HG03457 (cell line): ENCODE data around the gene DGKI.

Experiments
- ATAC-seq: cut with Tn5 transposase; IDR thresholded peaks from one replicate; pipeline ENCODE4 v1.9.1; 2021; ENCODE audit warnings: moderate number of reproducible peaks; ENCODE audit not compliant: unreplicated experiment

DGKI gene

DNA sequence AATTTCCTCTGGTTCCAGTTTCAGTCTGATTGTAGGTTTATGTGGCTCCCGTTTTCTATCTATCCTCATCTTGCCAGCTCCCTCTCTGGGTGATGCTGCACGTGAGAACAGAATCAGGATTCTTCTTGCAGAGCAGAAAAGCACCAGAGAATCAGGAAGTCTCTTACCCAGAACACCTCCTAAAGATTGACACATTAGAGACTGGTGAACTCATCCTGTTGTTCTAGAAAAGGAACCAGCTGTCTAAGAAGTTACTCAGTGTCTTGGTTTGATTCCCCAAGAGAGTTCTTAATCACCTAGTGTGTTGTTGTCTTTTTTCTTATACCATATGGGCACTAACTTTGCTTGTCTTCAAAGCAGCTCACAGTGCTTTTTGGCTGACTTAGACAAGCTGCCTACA lies 152.4 kb downstream of the DGKI start:
- ATAC-seq, result no peak

GRCh38 chr7:137692399-137692798 lies 154.4 kb downstream of the DGKI start:
- ATAC-seq, result no peak

DNA sequence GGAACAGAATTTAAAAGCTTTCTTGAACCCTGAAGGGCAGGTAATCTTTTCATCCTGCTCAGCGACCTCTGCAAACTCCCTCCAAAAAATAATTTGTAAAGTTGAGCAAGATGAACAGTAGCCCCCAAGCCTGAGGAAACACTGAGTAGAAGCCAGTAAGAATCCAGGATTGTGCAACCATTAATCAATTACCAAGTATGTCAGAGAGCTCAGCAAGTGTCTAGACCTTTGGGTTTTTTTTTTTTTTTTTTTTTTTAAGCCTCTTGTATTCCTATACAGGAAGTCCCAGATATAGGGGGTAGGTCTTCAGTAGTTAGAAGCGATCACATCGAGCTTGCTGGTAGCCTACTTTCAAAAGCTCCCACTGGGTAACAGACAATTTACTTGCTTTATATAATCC lies 155.2 kb downstream of the DGKI start:
- no peak for ATAC-seq

DNA sequence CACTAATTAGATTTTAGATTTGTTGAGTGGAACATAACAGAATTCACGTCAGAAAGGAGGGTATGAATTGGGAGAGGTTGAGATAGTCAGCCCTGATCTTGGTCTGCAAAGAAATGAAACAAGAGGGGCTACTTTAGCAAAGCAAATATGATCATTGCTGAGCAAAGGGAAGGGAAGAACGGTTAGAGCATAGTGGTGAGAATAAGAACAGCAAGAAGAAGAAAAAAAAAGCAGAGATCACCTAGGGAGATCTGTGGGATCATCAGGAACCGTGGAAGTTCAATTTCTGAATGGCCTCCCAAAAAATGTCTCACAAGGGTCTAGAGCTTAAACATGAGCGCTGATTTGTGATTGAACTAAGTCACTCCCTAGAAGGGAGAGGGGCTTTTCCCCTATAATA lies 156.1 kb downstream of the DGKI start:
- no peak for ATAC-seq

DNA sequence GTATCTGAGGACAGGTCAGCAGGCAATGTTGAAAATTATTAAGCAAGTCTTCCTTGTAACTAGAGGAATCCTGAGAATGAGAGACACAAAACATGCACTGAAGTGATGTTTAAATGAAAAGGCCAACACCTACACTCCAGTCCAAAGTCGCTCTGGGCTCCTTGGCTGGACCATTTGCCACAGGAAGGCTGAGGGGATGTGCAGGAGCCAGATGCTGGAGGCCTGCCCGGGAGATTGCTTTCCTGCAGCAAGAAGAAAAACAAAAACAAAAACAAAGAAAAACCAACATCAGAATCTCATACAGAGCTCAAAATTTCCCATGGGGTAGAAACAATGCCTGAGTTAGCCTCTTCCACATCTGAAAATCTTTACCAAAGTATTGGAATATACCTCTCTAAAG lies 157.0 kb downstream of the DGKI start:
- no peak for ATAC-seq

GRCh38 chr7:137687556-137688265 lies 159.1 kb downstream of the DGKI start:
- ATAC-seq, result no peak

DNA sequence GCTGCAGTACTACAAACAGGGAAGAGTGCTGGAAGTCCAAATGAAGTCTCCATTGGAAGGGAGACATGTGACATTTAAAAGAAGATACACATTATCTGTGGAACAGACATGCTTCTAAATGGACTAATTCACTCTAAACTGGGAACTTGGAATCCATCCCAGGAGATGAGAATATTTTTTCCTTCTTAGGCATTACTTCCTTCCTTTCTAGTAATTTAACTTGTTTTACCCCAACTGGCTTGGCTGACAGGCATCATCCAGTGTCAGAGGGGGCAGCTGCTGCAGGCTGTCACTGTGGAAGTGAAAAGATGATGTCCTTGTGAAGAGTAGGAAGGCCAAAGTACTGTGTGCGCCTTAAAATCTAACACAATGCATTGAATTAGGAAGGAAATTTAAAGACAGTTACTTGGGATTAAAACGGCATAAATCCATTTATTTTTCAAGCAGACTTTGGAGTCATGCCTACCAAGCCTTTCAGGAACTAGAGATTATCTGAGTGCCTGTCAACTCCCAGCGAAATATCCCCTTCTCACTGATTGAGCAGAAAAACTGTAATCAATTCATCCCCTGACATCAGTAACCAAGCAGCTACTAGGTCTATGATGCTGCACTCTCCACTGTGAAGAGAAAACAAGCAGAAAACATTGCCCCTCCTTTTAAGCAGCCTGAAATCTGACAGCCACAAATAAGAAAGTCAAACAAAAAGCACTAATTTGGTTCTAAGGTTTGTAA lies 161.2 kb downstream of the DGKI start:
- ATAC-seq, result no peak

DNA sequence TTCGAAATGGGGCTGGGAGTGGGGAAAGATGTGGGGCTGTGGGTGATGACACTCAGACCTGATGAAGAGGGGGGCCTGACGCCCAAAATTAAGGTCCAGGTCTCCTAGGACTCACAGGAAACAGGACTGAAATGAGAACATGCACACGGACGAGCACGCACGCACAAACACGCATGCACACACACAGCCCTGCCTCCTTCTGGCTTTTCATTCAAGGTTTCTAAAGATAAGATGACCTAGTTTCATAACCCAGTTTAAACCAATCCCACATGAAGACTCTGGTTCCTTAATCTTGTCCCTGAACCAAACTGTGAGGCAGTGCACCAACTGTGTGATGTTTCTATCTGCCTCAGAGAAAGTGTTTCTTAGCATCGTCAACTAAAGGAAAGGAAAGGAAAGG lies 162.0 kb downstream of the DGKI start:
- ATAC-seq, result no peak

DNA sequence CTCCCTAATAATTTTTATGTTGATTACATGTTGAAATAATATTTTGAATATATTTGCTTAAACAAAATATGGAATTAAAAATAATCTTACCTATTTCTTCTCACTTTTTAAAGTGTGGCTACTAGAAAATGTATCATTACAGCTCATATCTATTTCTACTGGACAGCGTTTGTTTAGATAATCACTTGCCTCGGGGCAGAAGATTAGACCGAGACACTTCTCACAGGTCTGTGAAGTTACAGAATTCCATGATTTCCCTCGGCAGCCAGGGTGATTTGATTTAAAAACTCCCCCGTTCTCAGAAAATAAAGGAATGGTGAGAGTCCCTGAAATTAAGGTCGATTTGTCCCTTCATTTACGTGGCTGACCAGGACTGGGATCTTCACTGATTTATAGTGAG lies 162.5 kb downstream of the DGKI start:
- no peak for ATAC-seq

- ATAC-seq, result no peak
Observed at GRCh38 chr7:137682596-137682995, 164.2 kb downstream of the DGKI start.

DNA sequence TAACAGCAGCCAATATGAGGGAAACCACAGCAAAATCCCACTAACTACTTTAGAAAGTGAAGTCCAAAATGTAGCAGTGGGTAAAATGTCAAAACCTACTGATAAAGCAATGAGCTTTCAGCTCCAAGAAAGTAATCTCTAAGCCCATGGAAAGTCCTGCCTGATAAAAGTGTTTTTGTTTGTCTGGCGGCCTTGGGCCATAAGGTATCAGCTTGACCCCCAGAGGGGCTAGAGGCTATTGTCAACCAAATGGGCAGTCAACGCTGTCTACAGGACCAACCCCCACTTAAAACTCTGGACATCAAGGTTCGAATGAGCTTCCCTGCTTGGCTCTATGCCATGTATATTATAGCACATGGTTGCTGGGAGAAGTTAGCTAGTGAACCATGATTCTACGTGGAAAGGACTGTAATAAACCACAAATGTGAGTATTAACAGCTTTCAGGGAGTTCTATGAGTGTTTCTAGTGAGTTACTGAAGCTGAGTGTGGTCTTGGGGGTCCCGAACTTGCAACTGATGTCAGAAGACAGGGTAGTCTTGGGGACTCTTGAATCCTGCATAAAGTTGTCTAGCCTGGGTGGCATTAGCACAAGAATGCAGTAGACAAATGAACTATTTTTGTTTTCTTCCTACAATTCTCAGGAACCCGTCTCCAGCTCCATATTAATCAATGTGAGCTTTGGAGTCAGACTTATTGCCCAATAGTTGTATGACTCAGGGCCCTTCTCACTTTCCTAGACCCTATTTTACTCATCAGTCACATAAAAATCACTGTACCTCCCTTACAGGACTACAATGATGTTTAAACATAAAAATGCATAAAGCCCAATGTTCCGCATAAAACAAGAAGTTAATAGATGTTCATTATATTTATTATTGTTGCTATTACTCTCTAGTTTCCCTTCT lies 164.9 kb downstream of the DGKI start:
- no peak for ATAC-seq

- no peak for ATAC-seq
Observed at GRCh38 chr7:137674551-137675409, 172.0 kb downstream of the DGKI start.

GRCh38 chr7:137674048-137674447 lies 172.7 kb downstream of the DGKI start:
- no peak for ATAC-seq

GRCh38 chr7:137671920-137672319 lies 174.9 kb downstream of the DGKI start:
- no peak for ATAC-seq

DNA sequence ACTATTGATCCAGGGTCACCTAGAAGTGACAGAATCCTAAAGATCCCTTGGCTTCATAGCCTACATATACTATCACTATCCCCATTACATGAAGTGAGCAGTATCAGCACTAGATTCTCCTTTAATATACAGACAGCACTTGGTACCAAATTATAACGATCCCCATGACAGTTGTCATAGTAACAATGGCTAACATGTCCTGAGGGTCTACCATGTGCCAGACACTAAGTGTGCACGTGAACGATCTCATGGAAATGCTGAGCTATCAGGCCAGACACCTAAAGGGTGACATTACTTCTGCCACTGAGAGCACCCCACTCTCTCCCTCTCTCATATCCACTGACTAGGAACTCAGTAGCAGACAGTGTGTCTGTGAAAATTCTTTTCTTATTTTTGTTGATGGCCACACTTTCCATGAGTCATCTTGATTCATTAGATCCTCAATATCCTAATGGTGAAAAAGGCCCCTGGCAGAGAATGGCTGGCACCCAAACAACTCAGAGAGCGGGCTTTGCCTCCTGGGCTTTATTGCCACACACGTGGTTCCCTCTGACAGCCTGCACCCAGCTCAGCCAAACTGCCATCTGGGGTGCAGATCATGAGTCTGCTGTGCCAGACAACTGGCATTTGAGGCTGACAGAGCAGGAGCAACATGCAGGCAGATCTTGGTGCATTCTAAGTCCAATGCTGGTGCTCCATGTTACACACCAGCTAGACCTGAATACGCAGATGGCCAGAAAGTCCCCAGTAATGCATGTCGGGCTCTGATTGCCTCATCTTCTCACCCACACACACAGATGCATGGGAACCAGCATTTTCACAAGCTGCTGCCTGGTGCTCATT lies 176.3 kb downstream of the DGKI start:
- no peak for ATAC-seq

- ATAC-seq, result no peak
Observed at GRCh38 chr7:137669706-137670105, 177.1 kb downstream of the DGKI start.

- ATAC-seq, result no peak
Observed at GRCh38 chr7:137668404-137668803, 178.4 kb downstream of the DGKI start.

DNA sequence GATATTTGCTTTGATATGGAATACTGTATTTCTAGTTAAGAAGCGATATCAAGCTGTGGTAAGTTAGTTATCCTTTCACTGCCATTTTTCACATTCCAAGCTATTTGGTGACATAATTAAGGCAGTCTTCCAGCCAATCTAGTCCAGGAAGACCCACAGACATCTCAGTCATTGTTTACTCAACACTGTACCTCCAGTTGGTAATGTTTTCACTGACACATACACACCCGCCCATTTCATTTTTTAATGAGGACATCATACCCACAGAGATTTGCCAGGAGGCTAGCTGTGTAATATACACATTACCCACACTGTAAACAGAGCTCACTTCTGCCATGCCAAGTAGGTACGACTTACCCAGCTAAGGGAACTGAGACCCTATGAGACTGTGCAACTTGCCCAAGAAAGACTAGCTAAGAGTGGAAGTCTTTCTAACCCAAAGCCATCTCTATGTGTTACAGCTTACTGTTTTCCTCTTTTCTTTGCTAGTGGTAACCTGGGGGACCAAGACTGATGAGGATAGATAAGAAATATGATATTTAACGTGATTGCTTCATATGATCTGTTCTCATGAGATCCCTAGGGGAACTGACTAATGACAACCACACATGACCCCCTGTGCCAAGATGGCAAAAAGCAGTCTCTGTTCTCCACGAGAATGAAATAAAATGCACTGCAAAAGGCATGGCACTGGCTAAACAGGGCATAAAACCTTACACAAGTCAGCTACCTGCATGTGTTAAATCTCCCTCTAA lies 179.0 kb downstream of the DGKI start:
- no peak for ATAC-seq

- ATAC-seq, result no peak
Observed at GRCh38 chr7:137664846-137665245, 181.9 kb downstream of the DGKI start.
